GM12872 (cell line): ENCODE data around the gene PWP1.

Experiments used
- CTCF ChIP-seq: IDR thresholded peaks from 3 replicates; pipeline ENCODE4 v1.5.1; 2011; ENCODE audit warnings: low read depth, mild to moderate bottlenecking, low read length, moderate library complexity; ENCODE audit not compliant: insufficient read depth

Gene PWP1

GRCh38 chr12:107660235-107660634 lies 25.4 kb upstream of the PWP1 start:
- TF ChIP-seq CTCF = no peak

GRCh38 chr12:107660861-107661415 lies 24.7 kb upstream of the PWP1 start:
- TF ChIP-seq CTCF = no peak

- no peak for TF ChIP-seq CTCF
Observed at GRCh38 chr12:107661830-107662229, 23.8 kb upstream of the PWP1 start.

GRCh38 chr12:107662484-107662883 lies 23.1 kb upstream of the PWP1 start:
- no peak for TF ChIP-seq CTCF

GRCh38 chr12:107663277-107663676 lies 22.3 kb upstream of the PWP1 start:
- TF ChIP-seq CTCF = no peak

GRCh38 chr12:107666009-107666408 lies 19.6 kb upstream of the PWP1 start:
- no peak for TF ChIP-seq CTCF

- no peak for TF ChIP-seq CTCF
Observed at GRCh38 chr12:107667464-107667863, 18.1 kb upstream of the PWP1 start.
